Esophagus muscularis mucosa (tissue), 4 donors: ENCODE data around the gene EFCAB12.

ENCODE experiments used
- EP300 ChIP-seq: sonication (generic); formaldehyde crosslinking; IDR thresholded peaks from one replicate; pipeline ENCODE4 v1.6.1; 2017; ENCODE audit warnings: antibody characterized with exemption
- POLR2A ChIP-seq: fragments of 450-650 bp; IDR thresholded peaks from one replicate; pipeline ENCODE4 v1.6.1; 2017; ENCODE audit warnings: antibody characterized with exemption, moderate library complexity, mild to moderate bottlenecking, low read depth
- POLR2AphosphoS5 ChIP-seq, 2 donors: sonication (generic); formaldehyde crosslinking; IDR thresholded peaks; one replicate each; pipeline ENCODE4 v1.6.1; 2017; ENCODE audit warnings: antibody characterized with exemption in 2 of 2
- TF ChIP-seq, protein P1 (sequence below), 3 experiments: fragments of 200-600 bp in 2 of 3; fragments of 450-650 bp in 1 of 3; sonication (generic) in 2 of 3; IDR thresholded peaks; one replicate each; pipeline ENCODE4 v1.5.1; 2017 to 2019; ENCODE audit warnings: antibody characterized with exemption in 3 of 3, mild to moderate bottlenecking in 2 of 3, moderate library complexity in 1 of 3

GRCh38 chr3:129417326-129417725, 11.1 kb downstream of the EFCAB12 start:
- TF ChIP-seq, protein P1, sequence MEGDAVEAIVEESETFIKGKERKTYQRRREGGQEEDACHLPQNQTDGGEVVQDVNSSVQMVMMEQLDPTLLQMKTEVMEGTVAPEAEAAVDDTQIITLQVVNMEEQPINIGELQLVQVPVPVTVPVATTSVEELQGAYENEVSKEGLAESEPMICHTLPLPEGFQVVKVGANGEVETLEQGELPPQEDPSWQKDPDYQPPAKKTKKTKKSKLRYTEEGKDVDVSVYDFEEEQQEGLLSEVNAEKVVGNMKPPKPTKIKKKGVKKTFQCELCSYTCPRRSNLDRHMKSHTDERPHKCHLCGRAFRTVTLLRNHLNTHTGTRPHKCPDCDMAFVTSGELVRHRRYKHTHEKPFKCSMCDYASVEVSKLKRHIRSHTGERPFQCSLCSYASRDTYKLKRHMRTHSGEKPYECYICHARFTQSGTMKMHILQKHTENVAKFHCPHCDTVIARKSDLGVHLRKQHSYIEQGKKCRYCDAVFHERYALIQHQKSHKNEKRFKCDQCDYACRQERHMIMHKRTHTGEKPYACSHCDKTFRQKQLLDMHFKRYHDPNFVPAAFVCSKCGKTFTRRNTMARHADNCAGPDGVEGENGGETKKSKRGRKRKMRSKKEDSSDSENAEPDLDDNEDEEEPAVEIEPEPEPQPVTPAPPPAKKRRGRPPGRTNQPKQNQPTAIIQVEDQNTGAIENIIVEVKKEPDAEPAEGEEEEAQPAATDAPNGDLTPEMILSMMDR (IDR thresholded peaks at IDR 0.05), result no peak
- no peak for TF ChIP-seq POLR2A
- no peak for TF ChIP-seq EP300
- TF ChIP-seq POLR2AphosphoS5 (IDR thresholded peaks at IDR 0.05), result no peak
